ENCODE results near the gene FAM168B. TPM values are rescaled to one million over a fixed set of nuclear protein-coding genes. Genes with fewer than 3 reads are reported as not detected.

FAM168B gene
- total RNA-seq, 2 donors from 2014 or later, result 39.7 to 56.7 TPM

DNA sequence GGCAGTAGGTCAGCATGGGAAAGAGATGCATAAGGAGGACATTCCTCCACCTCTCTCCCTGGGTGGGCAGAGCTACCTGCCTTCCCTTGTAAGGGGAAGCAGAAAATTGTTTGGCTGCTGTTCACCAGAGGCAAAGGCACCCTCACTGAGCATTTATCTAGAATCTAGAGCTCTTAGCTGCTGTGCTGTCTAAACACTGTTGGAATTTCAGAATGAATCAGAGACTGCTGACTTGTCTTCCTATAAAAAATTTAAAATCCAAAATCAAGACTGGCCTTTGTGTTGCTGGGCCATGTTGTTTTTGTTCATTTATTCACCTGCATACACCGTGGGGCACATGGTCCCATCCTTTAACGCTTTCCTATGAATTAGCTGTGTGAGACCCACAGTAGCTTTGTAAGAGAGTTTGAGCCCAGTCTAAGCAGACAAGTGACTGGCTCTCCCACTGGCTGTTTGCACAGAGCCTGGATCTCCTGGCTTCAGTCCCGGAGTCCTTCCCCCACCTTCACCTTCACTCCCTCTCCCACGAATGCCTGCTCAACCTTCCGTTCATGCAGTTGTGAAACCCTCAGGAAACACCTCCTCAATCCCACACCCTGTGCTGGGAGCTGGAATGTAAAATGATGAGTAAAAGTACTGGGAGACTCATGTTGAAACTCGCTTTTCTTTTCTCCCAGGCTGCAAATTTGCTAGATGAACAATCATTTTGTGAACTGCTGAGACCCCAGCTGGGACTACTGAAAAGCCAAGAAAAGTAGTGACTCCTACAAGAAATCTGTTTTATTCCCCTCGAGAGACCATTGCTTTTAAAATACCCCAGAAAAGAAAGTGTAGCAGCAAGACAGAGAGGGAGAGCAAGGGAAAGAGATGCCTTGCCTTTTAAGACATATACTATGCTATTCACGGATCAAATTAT lies 76.2 kb downstream of the FAM168B start:
- WGBS, 2 donors, result 18 to 25% methylated on average over 8 of the region's 8 CpGs
- TF ChIP-seq, protein P1, sequence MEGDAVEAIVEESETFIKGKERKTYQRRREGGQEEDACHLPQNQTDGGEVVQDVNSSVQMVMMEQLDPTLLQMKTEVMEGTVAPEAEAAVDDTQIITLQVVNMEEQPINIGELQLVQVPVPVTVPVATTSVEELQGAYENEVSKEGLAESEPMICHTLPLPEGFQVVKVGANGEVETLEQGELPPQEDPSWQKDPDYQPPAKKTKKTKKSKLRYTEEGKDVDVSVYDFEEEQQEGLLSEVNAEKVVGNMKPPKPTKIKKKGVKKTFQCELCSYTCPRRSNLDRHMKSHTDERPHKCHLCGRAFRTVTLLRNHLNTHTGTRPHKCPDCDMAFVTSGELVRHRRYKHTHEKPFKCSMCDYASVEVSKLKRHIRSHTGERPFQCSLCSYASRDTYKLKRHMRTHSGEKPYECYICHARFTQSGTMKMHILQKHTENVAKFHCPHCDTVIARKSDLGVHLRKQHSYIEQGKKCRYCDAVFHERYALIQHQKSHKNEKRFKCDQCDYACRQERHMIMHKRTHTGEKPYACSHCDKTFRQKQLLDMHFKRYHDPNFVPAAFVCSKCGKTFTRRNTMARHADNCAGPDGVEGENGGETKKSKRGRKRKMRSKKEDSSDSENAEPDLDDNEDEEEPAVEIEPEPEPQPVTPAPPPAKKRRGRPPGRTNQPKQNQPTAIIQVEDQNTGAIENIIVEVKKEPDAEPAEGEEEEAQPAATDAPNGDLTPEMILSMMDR (IDR thresholded peaks at IDR 0.05), result no peak
- TF ChIP-seq POLR2A (IDR thresholded peaks at IDR 0.05), result no peak
- Histone ChIP-seq H3K27me3 (no peaks in the 10 kb centered on the region), H3K4me1 (peaks cover 8% of the 10 kb centered on the region), H3K36me3 (replicated peaks in 1 of 2; ENCODE audit: insufficient read depth in 1 of 2, low read depth in 2 of 2) (no peaks in the 10 kb centered on the region), H3K9me3 (no peaks in the 10 kb centered on the region), H3K4me3 (no peak overlapping the region), H3K27ac (no peak overlapping the region)
- ATAC-seq (peak; percentile 55), DNase-seq (peak in 3 of 4 donors; percentile 56 to 73 (median 62))
- intact Hi-C loops (cut with DNase I), result no loop called here

DNA sequence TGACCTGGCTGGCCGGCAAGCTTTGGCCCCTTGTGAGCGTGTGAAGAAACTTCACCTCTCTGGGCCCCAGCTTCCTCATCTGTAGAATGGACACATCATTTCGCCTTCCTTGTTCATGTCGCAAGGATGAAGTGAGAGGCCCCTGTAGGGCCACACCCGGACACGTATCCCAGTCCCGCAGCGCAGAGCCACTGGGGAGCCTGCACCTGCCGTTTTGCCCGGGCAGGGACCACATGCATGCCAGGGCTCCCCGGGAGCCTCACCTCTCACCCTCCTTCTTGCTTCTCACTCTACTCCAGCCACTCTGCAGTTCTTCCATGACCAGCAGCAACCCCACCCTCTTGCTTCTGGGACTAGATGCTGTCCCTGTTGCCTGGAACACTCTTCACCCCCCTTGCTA lies 77.5 kb downstream of the FAM168B start:
- TF ChIP-seq, protein P1 (IDR thresholded peaks at IDR 0.05), result no peak
- no peak for TF ChIP-seq POLR2A (IDR thresholded peaks at IDR 0.05)
- no peaks in the 10 kb centered on the region for H3K36me3 ChIP-seq (replicated peaks in 1 of 2; ENCODE audit: insufficient read depth in 1 of 2, low read depth in 2 of 2)
- H3K4me1 ChIP-seq, result peaks cover 8% of the 10 kb centered on the region
- no peak for ATAC-seq
- H3K27me3 ChIP-seq, result no peaks in the 10 kb centered on the region
- no peak overlapping the region for H3K27ac ChIP-seq
- 88 to 95% methylated on average over 9 to 11 of the region's 11 CpGs for WGBS, 2 donors
- DNase-seq, result no peak
- no peaks in the 10 kb centered on the region for H3K9me3 ChIP-seq
- intact Hi-C loops (cut with DNase I), result no loop called here
- no peak overlapping the region for H3K4me3 ChIP-seq

DNA sequence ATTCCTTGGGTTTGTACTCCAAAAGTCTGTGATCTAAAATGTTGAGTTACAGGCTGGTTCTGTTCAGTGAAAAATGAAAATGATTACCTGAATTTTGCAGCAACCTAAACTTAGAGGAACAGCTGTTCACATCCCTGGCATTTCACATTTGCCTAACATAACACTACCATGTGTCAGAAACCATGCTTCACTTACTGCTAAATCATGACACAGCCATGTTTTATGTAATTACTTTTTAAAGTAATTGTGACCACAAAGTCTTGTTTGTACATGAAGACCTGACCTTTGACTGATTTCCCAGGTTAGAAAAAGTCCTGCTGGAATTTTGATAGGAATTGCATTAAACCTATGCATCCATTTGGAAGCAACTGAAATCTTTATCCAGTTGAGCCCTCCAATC lies 79.1 kb downstream of the FAM168B start:
- H3K27me3 ChIP-seq, result no peaks in the 10 kb centered on the region
- no peak for DNase-seq
- H3K9me3 ChIP-seq, result no peaks in the 10 kb centered on the region
- ATAC-seq, result no peak
- H3K36me3 ChIP-seq (replicated peaks in 1 of 2; ENCODE audit: insufficient read depth in 1 of 2, low read depth in 2 of 2), result no peaks in the 10 kb centered on the region
- TF ChIP-seq, protein P1 (IDR thresholded peaks at IDR 0.05), result no peak
- TF ChIP-seq POLR2A (IDR thresholded peaks at IDR 0.05), result no peak
- intact Hi-C loops (cut with DNase I), result no loop called here
- no peak overlapping the region for H3K4me3 ChIP-seq
- peaks cover 8% of the 10 kb centered on the region for H3K4me1 ChIP-seq
- H3K27ac ChIP-seq, result no peak overlapping the region

DNA sequence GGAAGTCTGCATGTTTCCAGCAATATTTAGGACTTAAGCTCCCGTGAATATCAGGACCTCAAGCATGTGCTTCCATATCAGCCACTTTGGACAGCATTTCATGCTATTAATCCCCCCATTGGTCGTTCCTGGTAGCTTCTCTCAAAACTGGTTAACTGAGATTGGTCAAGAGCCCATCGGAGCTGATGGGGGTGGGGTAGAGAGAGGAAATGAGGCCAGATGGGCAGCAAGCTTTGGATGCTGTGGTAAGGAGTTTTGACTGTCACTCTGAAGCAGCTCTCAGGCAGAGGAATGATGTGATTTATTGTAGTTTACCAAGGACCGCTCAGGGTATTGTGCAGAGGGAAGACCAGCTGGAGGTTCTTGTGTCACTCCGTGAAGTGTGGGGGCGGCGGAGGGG lies 81.8 kb downstream of the FAM168B start:
- Histone ChIP-seq H3K9me3 (no peaks in the 10 kb centered on the region), H3K36me3 (replicated peaks in 1 of 2; ENCODE audit: insufficient read depth in 1 of 2, low read depth in 2 of 2) (no peaks in the 10 kb centered on the region), H3K4me1 (no peaks in the 10 kb centered on the region), H3K4me3 (no peak overlapping the region), H3K27me3 (no peaks in the 10 kb centered on the region), H3K27ac (no peak overlapping the region)
- no peak for ATAC-seq
- 61 to 62% methylated on average over 7 of the region's 7 CpGs for WGBS, 2 donors
- DNase-seq, result no peak
- no peak for TF ChIP-seq POLR2A (IDR thresholded peaks at IDR 0.05)
- TF ChIP-seq, protein P1 (IDR thresholded peaks at IDR 0.05), result no peak
- intact Hi-C loops (cut with DNase I), result no loop called here

DNA sequence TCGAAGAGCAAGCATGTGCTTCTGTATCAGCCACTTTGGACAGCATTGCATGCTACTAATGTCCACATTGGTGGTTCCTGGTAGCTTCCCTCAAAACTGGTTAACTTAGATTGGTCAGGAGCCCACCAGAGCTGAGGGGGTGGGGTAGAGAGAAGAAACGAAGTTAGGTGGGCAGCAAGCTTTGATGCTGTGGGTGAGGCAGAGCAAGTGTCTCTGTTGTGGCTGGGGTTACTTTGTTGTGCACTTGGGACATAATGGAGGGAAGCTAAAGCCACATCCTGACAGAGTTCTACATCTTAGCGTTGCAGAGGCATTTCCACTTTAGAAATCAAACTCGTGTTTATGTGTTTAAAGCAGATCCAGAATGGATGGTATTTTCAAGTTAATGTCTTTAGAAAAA lies 82.7 kb downstream of the FAM168B start:
- Histone ChIP-seq H3K27ac (no peak overlapping the region), H3K9me3 (no peaks in the 10 kb centered on the region), H3K4me3 (no peak overlapping the region), H3K36me3 (replicated peaks in 1 of 2; ENCODE audit: insufficient read depth in 1 of 2, low read depth in 2 of 2) (no peaks in the 10 kb centered on the region), H3K4me1 (no peaks in the 10 kb centered on the region), H3K27me3 (no peaks in the 10 kb centered on the region)
- ATAC-seq, result no peak
- 67 to 79% methylated on average over 4 of the region's 4 CpGs for WGBS, 2 donors
- TF ChIP-seq, protein P1 (IDR thresholded peaks at IDR 0.05), result no peak
- no peak for TF ChIP-seq POLR2A (IDR thresholded peaks at IDR 0.05)
- intact Hi-C loops (cut with DNase I), result no loop called here
- no peak for DNase-seq

Data from body of pancreas (tissue), 4 donors.